ENCODE results near the gene DNAH6.

DNA sequence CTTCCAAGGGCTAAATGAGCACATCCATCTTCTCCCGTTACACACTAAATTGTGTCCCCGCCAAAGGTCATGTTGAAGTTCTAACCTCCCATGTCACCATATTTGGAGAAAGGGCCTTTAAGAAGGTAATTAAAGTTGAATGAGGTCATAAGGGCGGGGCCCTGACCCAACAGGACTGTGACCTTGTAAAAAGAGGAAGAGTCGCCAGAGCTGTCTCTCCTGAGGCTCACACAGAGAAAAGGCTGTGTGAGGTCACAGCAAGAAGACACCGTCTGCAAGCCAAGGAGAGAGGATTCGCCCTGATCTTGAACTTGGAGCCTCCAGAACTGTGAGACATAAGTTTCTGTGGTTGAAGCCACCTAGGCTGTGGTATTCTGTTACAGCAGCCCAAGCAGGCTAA lies 340.5 kb downstream of the DNAH6 start:
- TF ChIP-seq SMAD1 (CRISPR knock-in tag; IDR thresholded peaks at IDR 0.05; ENCODE audit: borderline replicate concordance, low read depth) (no peak), ZC3H13 (CRISPR knock-in tag; IDR thresholded peaks at IDR 0.05) (no peak), POLR2A (IDR thresholded peaks at IDR 0.05; ENCODE audit: insufficient read depth in 1 of 2, low read depth in 2 of 2, low read length in 2 of 2) (no peak)
